Transverse colon (tissue), 4 donors: ENCODE results near the gene IL17RE. TPM values are rescaled to one million over a fixed set of nuclear protein-coding genes. Genes with fewer than 3 reads are reported as not detected.
"Not testable (repeated sequence)": the region's sequence is repeated elsewhere in the genome, so short reads cannot be mapped to it uniquely, and the experiment has no call there.

Experiments
- DNase-seq: peaks from one replicate; pipeline ENCODE4 v3.0.0-alpha.2; 2019
- H3K27ac ChIP-seq, 4 donors: fragments of 200-600 bp; sonication (generic); 2 replicates each; pipeline ENCODE4 v1.5.1; 2016 to 2018; ENCODE audit warnings: inconsistent platforms in 4 of 4
- H3K27me3 ChIP-seq: fragments of 200-600 bp; sonication (generic); 2 replicates; pipeline ENCODE4 v1.5.1; 2017; ENCODE audit warnings: inconsistent platforms
- H3K36me3 ChIP-seq, 4 donors: fragments of 200-600 bp; sonication (generic); 2 replicates each; pipeline ENCODE4 v1.5.1; 2017 to 2019; ENCODE audit warnings: inconsistent platforms in 4 of 4
- H3K4me1 ChIP-seq, 4 donors: fragments of 200-600 bp; sonication (generic); 2 replicates each; pipeline ENCODE4 v1.5.1; 2017 to 2020; ENCODE audit warnings: inconsistent platforms in 4 of 4
- H3K4me3 ChIP-seq, 4 donors: fragments of 200-600 bp; sonication (generic); 1 replicate in 1 of 4; 2 replicates in 3 of 4; pipeline versions ENCODE4 v1.5.1 to v1.6.1; 2017 to 2019; ENCODE audit warnings: inconsistent platforms in 4 of 4
- H3K9me3 ChIP-seq, 2 donors: fragments of 200-600 bp; sonication (generic); 2 replicates each; pipeline ENCODE4 v1.5.1; 2017 to 2019; ENCODE audit warnings: inconsistent platforms in 2 of 2
- EP300 ChIP-seq: sonication (generic); formaldehyde crosslinking; IDR thresholded peaks from one replicate; pipeline ENCODE4 v1.6.1; 2017; ENCODE audit warnings: antibody characterized with exemption, low read depth
- POLR2A ChIP-seq: fragments of 450-650 bp; IDR thresholded peaks from one replicate; pipeline ENCODE4 v1.6.1; 2016; ENCODE audit warnings: antibody characterized with exemption, mild to moderate bottlenecking, moderate library complexity
- POLR2AphosphoS5 ChIP-seq, 3 donors: sonication (generic); formaldehyde crosslinking; IDR thresholded peaks; one replicate each; pipeline ENCODE4 v1.6.1; 2016; ENCODE audit warnings: antibody characterized with exemption in 3 of 3
- WGBS, 2 donors: methylation state at CpG; one replicate each; pipeline ENCODE4 v1.1.5; 2018; ENCODE audit warnings: low coverage in 1 of 2; 5-methylcytosine and 5-hydroxymethylcytosine counted together
- in situ Hi-C, 4 donors: fragments of 200-750 bp; cut with MboI; loops; one replicate each; pipeline versions ENCODE4 v1.15.0 to v1.15.1; 2017; ENCODE audit warnings: low sequenced_read_pairs in 3 of 4, low pct_ligation_motif_present in 1 of 4, low pct_unique_long_range_greater_than_20kb in 1 of 4
- intact Hi-C: fragments of 100-400 bp; cut with DNase I; formaldehyde crosslinking; loops from one replicate; pipeline ENCODE4 v1.15.1; 2023; ENCODE audit warnings: low total_unique reads
- total RNA-seq, 4 donors: library from RNA; depleted of rRNA; stranded (reverse); fragments of >200 nt; gene quantifications; one replicate each; pipeline ENCODE4 v1.1.0, GENCODE V29; 2016
- TF ChIP-seq, protein P1 (sequence below), 5 experiments: fragments of 200-600 bp in 3 of 5; fragments of 450-650 bp in 2 of 5; sonication (generic) in 3 of 5; IDR thresholded peaks; 1 replicate in 2 of 5; 2 replicates in 3 of 5; pipeline ENCODE4 v1.5.1; 2016 to 2017; ENCODE audit warnings: antibody characterized with exemption in 5 of 5, inconsistent platforms in 3 of 5, mild to moderate bottlenecking in 2 of 5, moderate library complexity in 1 of 5

Gene IL17RE
- total RNA-seq, 4 donors from 2014 or later, result 81.5 to 178 (median 108) TPM

DNA sequence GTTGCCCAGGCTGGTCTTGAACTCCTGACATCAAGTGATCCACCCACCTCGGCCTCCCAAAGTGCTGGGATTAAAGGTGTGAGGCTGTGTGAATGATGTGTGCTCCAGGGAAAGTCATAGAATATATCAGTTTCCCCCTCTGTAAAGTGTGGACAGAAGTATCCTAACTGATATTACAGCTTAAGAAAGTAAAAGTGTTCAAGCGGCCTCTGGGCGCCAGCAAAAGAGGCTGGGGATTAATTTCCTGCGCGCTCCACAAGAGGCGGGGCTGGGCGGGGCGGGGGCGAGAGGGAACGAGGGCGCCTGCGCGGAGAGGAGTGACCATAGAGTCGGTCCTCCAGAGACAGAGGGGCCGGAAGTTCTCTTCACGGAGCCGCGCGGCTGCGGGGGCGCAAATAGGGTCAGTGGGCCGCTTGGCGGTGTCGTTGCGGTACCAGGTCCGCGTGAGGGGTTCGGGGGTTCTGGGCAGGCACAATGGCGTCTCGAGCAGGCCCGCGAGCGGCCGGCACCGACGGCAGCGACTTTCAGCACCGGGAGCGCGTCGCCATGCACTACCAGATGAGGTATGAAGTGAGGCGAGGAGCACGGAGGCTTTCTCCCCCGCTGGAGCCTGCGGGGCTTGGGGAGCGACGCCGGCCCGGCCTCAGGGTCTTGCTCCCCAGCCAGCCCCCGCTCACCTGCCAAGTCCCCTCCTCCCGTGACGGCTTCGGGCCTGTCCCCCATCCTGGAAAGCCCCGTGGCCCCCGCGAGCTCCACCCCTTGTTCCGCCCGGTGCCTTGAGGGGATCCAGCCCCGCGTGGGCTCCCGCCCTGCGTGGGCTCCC, 12.2 kb upstream of the IL17RE start, which contains the start of gene JAGN1:
Gene JAGN1, plus strand, starts transcription at position 362 of the 823 bp plus-strand sequence. Its CDS starts 113 bp downstream, at position 475.
- H3K4me1 ChIP-seq, result peaks cover 0 to 42% (median 27%) of the 10 kb centered on the region in 4 donors
- peak within 1 kb of the TSS; percentile 64 to 98 (median 87) for H3K4me3 ChIP-seq
- in situ Hi-C loops, result no loop called here
- intact Hi-C loops, result no loop called here
- peak; percentile 92 for DNase-seq
- no peaks in the 10 kb centered on the region for H3K27me3 ChIP-seq
- TF ChIP-seq POLR2AphosphoS5 (IDR thresholded peaks at IDR 0.05), result peak; percentile 89 to 96 (median 96)
- TF ChIP-seq EP300, result peak; percentile 1
- TF ChIP-seq, protein P1, sequence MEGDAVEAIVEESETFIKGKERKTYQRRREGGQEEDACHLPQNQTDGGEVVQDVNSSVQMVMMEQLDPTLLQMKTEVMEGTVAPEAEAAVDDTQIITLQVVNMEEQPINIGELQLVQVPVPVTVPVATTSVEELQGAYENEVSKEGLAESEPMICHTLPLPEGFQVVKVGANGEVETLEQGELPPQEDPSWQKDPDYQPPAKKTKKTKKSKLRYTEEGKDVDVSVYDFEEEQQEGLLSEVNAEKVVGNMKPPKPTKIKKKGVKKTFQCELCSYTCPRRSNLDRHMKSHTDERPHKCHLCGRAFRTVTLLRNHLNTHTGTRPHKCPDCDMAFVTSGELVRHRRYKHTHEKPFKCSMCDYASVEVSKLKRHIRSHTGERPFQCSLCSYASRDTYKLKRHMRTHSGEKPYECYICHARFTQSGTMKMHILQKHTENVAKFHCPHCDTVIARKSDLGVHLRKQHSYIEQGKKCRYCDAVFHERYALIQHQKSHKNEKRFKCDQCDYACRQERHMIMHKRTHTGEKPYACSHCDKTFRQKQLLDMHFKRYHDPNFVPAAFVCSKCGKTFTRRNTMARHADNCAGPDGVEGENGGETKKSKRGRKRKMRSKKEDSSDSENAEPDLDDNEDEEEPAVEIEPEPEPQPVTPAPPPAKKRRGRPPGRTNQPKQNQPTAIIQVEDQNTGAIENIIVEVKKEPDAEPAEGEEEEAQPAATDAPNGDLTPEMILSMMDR (IDR thresholded peaks at IDR 0.05), result no peak
- TF ChIP-seq POLR2A, result peak; percentile 94
- WGBS, 2 donors, result 0% methylated on average over 53 of the region's 62 CpGs; no CpG with 5 or more reads in 1 of the 2 donors
- H3K9me3 ChIP-seq, result no peaks in the 10 kb centered on the region
- peaks cover 0 to 8% (median 4%) of the 10 kb centered on the region in 4 donors for H3K36me3 ChIP-seq
- H3K27ac ChIP-seq, result peak within 1 kb of the TSS; percentile 92 to 98 (median 96)

DNA sequence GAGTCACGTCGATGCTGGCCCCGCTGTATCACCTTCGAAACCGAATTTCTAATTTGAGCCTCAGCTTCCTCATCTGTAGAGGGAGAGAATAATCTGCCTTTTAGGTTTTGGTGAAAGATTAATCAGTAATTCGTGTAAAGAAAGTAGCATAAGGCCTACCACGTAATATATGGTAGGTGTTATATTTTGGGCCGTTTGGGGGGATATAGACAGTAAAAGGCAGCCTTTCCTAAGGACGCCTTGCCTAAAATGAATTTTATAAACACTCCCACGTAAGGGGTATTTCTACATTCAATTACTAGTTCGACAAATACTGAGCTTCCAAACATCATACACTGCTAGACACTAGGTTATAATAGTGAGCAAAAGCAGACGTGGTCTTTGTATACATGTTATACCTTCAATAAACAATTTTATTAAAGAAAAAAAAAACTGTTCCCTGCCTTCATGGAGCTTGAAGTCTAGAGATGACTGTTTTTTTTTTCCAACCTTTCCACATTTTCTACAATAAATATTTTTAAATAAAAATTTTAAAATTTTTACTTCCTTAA, 11.5 kb upstream of the IL17RE start:
- WGBS, 2 donors, result 5 to 8% methylated on average over 3 to 12 of the region's 12 CpGs
- Histone ChIP-seq H3K27ac (peak overlapping the region; percentile 92 to 98 (median 96)), H3K9me3 (no peaks in the 10 kb centered on the region), H3K36me3 (peaks cover 0 to 8% (median 4%) of the 10 kb centered on the region in 4 donors), H3K4me1 (peaks cover 0 to 47% (median 27%) of the 10 kb centered on the region in 4 donors), H3K27me3 (no peaks in the 10 kb centered on the region), H3K4me3 (peak overlapping the region; percentile 64 to 98 (median 87))
- DNase-seq, result no peak
- TF ChIP-seq POLR2AphosphoS5 (IDR thresholded peaks at IDR 0.05) (no peak), EP300 (no peak), POLR2A (no peak)
- TF ChIP-seq, protein P1 (IDR thresholded peaks at IDR 0.05), result no peak
- intact Hi-C loops, result no loop called here
- in situ Hi-C loops, result no loop called here

DNA sequence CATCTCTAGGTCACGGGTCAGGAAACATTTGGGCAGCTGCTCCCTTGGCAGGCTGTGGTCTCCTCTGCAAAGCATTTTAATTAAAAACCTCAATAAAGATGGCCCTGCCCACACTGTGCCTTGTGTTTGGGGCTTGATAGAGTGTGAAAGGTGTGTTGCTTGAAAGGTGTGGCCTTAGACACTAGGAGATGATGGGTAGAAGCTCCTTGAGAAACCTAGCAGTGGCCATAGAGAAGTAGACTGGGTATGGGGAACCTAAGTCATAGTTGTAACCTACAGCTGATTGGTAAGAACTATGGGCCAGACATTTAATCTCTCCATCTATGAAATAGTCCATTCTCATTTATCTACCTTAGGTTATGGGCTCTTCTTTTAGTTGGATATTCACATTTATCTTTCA, 8.9 kb upstream of the IL17RE start:
- H3K27me3 ChIP-seq, result no peaks in the 10 kb centered on the region
- H3K27ac ChIP-seq, result peak overlapping the region; percentile 25 to 91 (median 50)
- WGBS, 2 donors, result 87% methylated on average over 1 of the region's 1 CpG; no CpG with 5 or more reads in 1 of the 2 donors
- intact Hi-C loops (no loop called here), in situ Hi-C loops (no loop called here)
- no peak overlapping the region for H3K4me3 ChIP-seq
- no peaks in the 10 kb centered on the region for H3K9me3 ChIP-seq
- no peak for DNase-seq
- peaks cover 3 to 73% (median 48%) of the 10 kb centered on the region in 4 donors for H3K4me1 ChIP-seq
- peaks cover 0 to 8% (median 4%) of the 10 kb centered on the region in 4 donors for H3K36me3 ChIP-seq
- TF ChIP-seq POLR2A (no peak), EP300 (no peak), POLR2AphosphoS5 (IDR thresholded peaks at IDR 0.05) (no peak)
- TF ChIP-seq, protein P1 (IDR thresholded peaks at IDR 0.05), result no peak

DNA sequence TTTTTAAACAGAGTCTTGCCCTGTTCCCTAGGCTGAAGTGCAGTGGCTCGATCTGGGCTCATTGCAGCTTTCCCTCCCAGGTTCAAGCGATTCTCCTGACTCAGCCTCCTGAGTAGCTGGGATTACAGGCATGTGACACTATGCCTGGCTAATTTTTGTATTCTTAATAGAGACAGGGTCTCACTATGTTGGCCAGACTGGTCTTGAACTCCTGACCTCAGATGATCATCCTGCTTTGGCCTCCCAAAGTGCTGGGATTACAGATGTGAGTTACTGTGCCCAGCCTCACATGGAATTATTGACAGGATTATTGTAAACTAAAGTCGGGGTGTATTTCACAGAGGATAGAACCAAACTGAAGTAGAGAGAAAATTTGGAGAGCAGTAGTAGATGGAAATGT, 6.9 kb upstream of the IL17RE start:
- in situ Hi-C loops, H3K4me3 ChIP-seq, intact Hi-C loops, DNase-seq, H3K9me3 ChIP-seq, H3K27me3 ChIP-seq, H3K36me3 ChIP-seq: not testable (repeated sequence)
- Histone ChIP-seq H3K4me1 (peaks cover 3 to 77% (median 58%) of the 10 kb centered on the region in 4 donors), H3K27ac (peak overlapping the region in 2 of 4 donors; percentile 56 to 91)
- 86 to 99% methylated on average over 2 to 3 of the region's 3 CpGs for WGBS, 2 donors

DNA sequence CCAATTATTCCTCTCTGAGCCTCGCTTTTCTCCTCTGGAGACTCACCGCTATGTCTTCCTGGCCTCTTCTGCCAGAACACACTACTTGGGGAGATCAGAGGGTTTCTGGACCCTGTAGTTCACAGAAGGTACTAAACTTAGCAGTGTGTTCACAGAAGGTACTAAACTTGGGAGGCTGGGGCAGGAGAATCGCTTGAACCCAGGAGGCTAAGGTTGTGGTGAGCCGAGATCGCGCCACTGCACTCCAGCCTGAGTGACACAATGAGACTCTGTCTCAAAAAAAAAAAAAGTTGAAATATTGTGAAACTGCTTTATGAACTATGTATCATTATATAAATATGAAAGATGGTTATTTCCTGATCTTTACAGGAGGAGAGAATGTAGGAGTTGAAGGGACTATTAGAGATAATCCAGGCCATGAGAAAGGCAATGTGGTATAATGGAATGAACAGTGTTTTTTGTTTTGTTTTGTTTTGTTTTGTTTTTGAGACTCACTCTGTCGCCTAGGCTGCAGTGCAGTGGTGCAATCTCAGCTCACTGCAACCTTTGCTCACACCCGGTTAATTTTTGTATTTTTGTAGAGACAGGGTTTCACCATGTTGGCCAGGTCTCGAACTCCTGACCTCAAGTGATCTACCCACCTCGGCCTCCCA, 5.8 kb upstream of the IL17RE start:
- not testable (repeated sequence) for H3K27me3 ChIP-seq
- H3K4me1 ChIP-seq, result peaks cover 3 to 74% (median 55%) of the 10 kb centered on the region in 4 donors

More for the DNA sequence above, 5.8 kb upstream of the IL17RE start:
- in situ Hi-C loops, intact Hi-C loops, H3K36me3 ChIP-seq, H3K4me3 ChIP-seq, H3K9me3 ChIP-seq, DNase-seq: not testable (repeated sequence)
- 61 to 70% methylated on average over 5 to 10 of the region's 10 CpGs for WGBS, 2 donors
- peak overlapping the region; percentile 86 to 94 (median 90) for H3K27ac ChIP-seq
